Testis (tissue), 3 donors: Measurements from ENCODE around the gene CTSW. TPM values are rescaled to one million over a fixed set of nuclear protein-coding genes. Genes with fewer than 3 reads are reported as not detected.

Source experiments
- DNase-seq: peaks from one replicate; pipeline ENCODE4 v3.0.0-alpha.2; 2019
- H3K27ac ChIP-seq, 2 donors: fragments of 200-600 bp; sonication (generic); one replicate each; pipeline ENCODE4 v1.5.1; 2019
- H3K27me3 ChIP-seq: fragments of 200-600 bp; sonication (generic); one replicate; pipeline ENCODE4 v1.5.1; 2019
- H3K36me3 ChIP-seq: fragments of 200-600 bp; sonication (generic); one replicate; pipeline ENCODE4 v1.5.1; 2017; ENCODE audit warnings: low read depth; ENCODE audit errors: missing control alignments
- H3K4me1 ChIP-seq: fragments of 200-600 bp; sonication (generic); one replicate; pipeline ENCODE4 v1.5.1; 2019
- H3K4me3 ChIP-seq, 2 donors: fragments of 200-600 bp; sonication (generic); one replicate each; pipeline ENCODE4 v1.5.1; 2017 to 2019
- H3K9me3 ChIP-seq: fragments of 200-600 bp; sonication (generic); one replicate; pipeline ENCODE4 v1.5.1; 2017
- CTCF ChIP-seq, 3 experiments: fragments of 450-650 bp in 2 of 3; fragments of 200-600 bp in 1 of 3; sonication (generic) in 1 of 3; IDR thresholded peaks; one replicate each; pipeline ENCODE4 v1.5.1; 2016 to 2019; ENCODE audit warnings: antibody characterized with exemption in 3 of 3, mild to moderate bottlenecking in 2 of 3, moderate library complexity in 1 of 3
- POLR2A ChIP-seq: fragments of 450-650 bp; IDR thresholded peaks from one replicate; pipeline ENCODE4 v1.6.1; 2017; ENCODE audit warnings: antibody characterized with exemption, mild to moderate bottlenecking, moderate library complexity
- WGBS, 2 donors: methylation state at CpG; one replicate each; pipeline ENCODE4 v1.1.5; 2018; 5-methylcytosine and 5-hydroxymethylcytosine counted together
- intact Hi-C: fragments of 100-400 bp; cut with DNase I; formaldehyde crosslinking; loops from one replicate; pipeline ENCODE4 v1.15.1; 2023; ENCODE audit warnings: low total_unique reads
- polyA plus RNA-seq: library from polyadenylated mRNA; stranded (reverse); fragments of 350-450 nt; fragmentation: Illumina TruSeq; extraction: RNeasy Lipid Tissue Mini Kit (QIAGEN cat#74804); gene quantifications from one replicate; pipeline ENCODE4 v1.2.3, GENCODE V29; 2014; ENCODE audit warnings: low read depth, low replicate concordance; ENCODE audit not compliant: insufficient read depth
- total RNA-seq, 2 donors: library from RNA; depleted of rRNA; stranded (reverse); fragments of >200 nt; gene quantifications; one replicate each; pipeline ENCODE4 v1.2.3, GENCODE V29; 2016

CTSW gene
- total and polyA plus RNA-seq, 3 donors from 2014 or later, result 0.71 to 4.4 (median 2.7) TPM

GRCh38 chr11:65849771-65850216 is 29.8 kb upstream of the CTSW start:
- Histone ChIP-seq H3K4me1 (no peaks in the 10 kb centered on the region), H3K27me3 (no peaks in the 10 kb centered on the region), H3K9me3 (no peaks in the 10 kb centered on the region), H3K27ac (no peak overlapping the region), H3K4me3 (no peak overlapping the region), H3K36me3 (no peaks in the 10 kb centered on the region)
- 54 to 55% methylated on average over 7 to 16 of the region's 16 CpGs for WGBS, 2 donors
- no peak for DNase-seq
- intact Hi-C loops, result no loop called here
- TF ChIP-seq CTCF (IDR thresholded peaks at IDR 0.05), result no peak
- no peak for TF ChIP-seq POLR2A

- DNase-seq, result no peak
- H3K4me1 ChIP-seq, result no peaks in the 10 kb centered on the region
- H3K9me3 ChIP-seq, result no peaks in the 10 kb centered on the region
- H3K27ac ChIP-seq, result no peak overlapping the region
- H3K4me3 ChIP-seq, result no peak overlapping the region
- no peaks in the 10 kb centered on the region for H3K27me3 ChIP-seq
- 63 to 70% methylated on average over 10 to 20 of the region's 20 CpGs for WGBS, 2 donors
- intact Hi-C loops, result no loop called here
- H3K36me3 ChIP-seq, result no peaks in the 10 kb centered on the region
- TF ChIP-seq POLR2A (no peak), CTCF (IDR thresholded peaks at IDR 0.05) (no peak)
These were observed 29.2 kb upstream of the CTSW start for GRCh38 chr11:65850217-65851082.

- DNase-seq, result no peak
- H3K36me3 ChIP-seq, result no peaks in the 10 kb centered on the region
- no peaks in the 10 kb centered on the region for H3K9me3 ChIP-seq
- no peak overlapping the region for H3K27ac ChIP-seq
- TF ChIP-seq POLR2A, result no peak
- no peak for TF ChIP-seq CTCF (IDR thresholded peaks at IDR 0.05)
- 70 to 95% methylated on average over 3 to 14 of the region's 14 CpGs for WGBS, 2 donors
- H3K27me3 ChIP-seq, result no peaks in the 10 kb centered on the region
- no peak overlapping the region for H3K4me3 ChIP-seq
- intact Hi-C loops, result no loop called here
- peaks cover 2% of the 10 kb centered on the region for H3K4me1 ChIP-seq
These were observed 28.5 kb upstream of the CTSW start for GRCh38 chr11:65851083-65851579.

GRCh38 chr11:65851811-65852507 is 27.7 kb upstream of the CTSW start:
- WGBS, 2 donors, result 93% methylated on average over 9 to 10 of the region's 10 CpGs
- Histone ChIP-seq H3K4me3 (no peak overlapping the region), H3K36me3 (no peaks in the 10 kb centered on the region), H3K9me3 (no peaks in the 10 kb centered on the region), H3K27me3 (no peaks in the 10 kb centered on the region), H3K4me1 (peaks cover 6% of the 10 kb centered on the region), H3K27ac (no peak overlapping the region)
- intact Hi-C loops, result no loop called here
- no peak for TF ChIP-seq POLR2A
- TF ChIP-seq CTCF (IDR thresholded peaks at IDR 0.05), result no peak
- no peak for DNase-seq
